ENCODE measurements around the gene EDAR.
A peak's percentile ranks its signal among the peaks of the same experiment; 100 is the strongest.

The EDAR gene

GRCh38 chr2:108969856-108970255, 19.2 kb downstream of the EDAR start:
- DNase-seq = no peak

GRCh38 chr2:108968619-108969018, 20.4 kb downstream of the EDAR start:
- DNase-seq = no peak

GRCh38 chr2:108967757-108968156, 21.3 kb downstream of the EDAR start:
- no peak for DNase-seq

GRCh38 chr2:108965540-108966289, 23.3 kb downstream of the EDAR start:
- DNase-seq = no peak

- peak in 1 of 58 donors; percentile 4 for DNase-seq
These were observed 26.0 kb downstream of the EDAR start for GRCh38 chr2:108963057-108963456.

- DNase-seq = no peak
These were observed 27.2 kb downstream of the EDAR start for GRCh38 chr2:108961796-108962195.

- no peak for DNase-seq
These were observed 29.0 kb downstream of the EDAR start for GRCh38 chr2:108960006-108960405.

GRCh38 chr2:108959401-108959800, 29.6 kb downstream of the EDAR start:
- DNase-seq = no peak

- DNase-seq = no peak
These were observed 30.2 kb downstream of the EDAR start for GRCh38 chr2:108958632-108959341.

- DNase-seq = no peak
These were observed 31.0 kb downstream of the EDAR start for GRCh38 chr2:108958002-108958401.

GRCh38 chr2:108956375-108956774, 32.6 kb downstream of the EDAR start:
- DNase-seq = no peak

GRCh38 chr2:108950369-108951135, 38.5 kb downstream of the EDAR start:
- no peak for DNase-seq

- DNase-seq = no peak
These were observed 39.4 kb downstream of the EDAR start for GRCh38 chr2:108949316-108950239.

- DNase-seq = no peak
These were observed 41.6 kb downstream of the EDAR start for GRCh38 chr2:108947271-108947907.

GRCh38 chr2:108946442-108946841, 42.6 kb downstream of the EDAR start:
- no peak for DNase-seq

- no peak for DNase-seq
These were observed 43.1 kb downstream of the EDAR start for GRCh38 chr2:108945969-108946368.

GRCh38 chr2:108944601-108945331, 44.3 kb downstream of the EDAR start:
- DNase-seq = no peak

- DNase-seq = no peak
These were observed 45.3 kb downstream of the EDAR start for GRCh38 chr2:108943751-108944150.

- DNase-seq = no peak
These were observed 46.1 kb downstream of the EDAR start for GRCh38 chr2:108942888-108943287.
